HG02571 (cell line): ENCODE results near the gene CHD9.
"Not testable (repeated sequence)": the region's sequence is repeated elsewhere in the genome, so short reads cannot be mapped to it uniquely, and the experiment has no call there.

ENCODE experiments used
- ATAC-seq: cut with Tn5 transposase; IDR thresholded peaks from one replicate; pipeline ENCODE4 v1.9.1; 2021; ENCODE audit warnings: mild to moderate bottlenecking, moderate library complexity; ENCODE audit not compliant: unreplicated experiment

CHD9 gene

DNA sequence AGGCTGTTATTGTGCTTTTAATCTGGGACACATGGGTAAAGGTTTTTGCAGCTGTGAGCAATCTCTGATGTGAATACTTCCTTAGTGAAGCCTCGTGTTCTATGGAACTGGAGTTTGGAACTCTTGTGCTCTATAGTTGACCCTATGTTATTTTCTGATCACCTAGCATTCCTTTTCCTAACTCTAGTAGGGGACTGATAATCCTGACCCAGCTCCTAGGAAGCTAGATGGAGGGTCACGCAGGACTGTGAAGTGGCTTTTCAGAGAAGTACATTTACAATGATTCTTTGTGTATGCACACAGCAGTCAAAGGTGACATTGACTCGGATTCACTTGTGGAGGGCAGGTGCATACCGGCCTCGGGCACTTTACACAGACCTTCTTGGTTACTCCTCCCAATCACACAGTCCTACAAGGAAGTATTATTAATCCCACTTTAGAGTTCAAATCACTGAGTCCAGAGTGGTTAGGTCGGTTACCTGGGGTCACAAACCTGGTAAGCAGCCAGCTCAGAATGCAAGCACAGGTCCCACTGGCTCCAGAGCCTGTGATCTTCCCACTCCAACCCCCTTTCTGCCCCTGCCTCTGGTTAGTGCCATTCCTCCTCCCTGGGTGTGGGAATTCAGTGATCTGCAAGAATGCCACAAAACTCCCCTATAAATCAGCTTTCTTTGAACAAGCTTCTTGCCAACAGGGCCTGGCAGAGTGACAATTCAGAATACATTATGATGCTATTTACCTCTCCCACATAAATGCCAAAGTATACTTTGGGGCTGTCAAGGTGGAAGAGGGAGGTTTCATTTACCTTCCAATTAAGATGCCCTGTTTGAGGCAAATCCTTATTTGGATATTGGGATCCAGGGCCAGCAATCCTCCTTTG lies 9.2 kb upstream of the CHD9 start:
- no peak for ATAC-seq

DNA sequence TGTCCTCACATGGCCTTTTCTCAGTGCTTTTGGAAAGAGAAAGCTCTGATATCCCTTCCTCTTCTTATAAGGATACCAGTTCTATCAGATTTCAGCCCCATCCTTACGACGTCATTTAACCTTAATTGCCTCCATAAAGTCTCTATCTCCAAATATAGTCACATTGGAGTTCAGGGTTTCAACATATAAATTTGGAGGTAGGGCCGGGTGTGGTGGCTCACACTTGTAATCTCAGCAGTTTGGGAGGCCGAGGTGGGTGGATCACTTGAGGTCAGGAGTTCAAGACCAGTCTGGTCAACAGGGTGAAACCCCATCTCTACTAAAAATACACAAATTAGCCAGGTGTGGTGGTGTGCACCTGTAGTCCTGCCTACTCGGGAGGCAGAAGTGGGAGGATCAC lies 7.3 kb upstream of the CHD9 start:
- not testable (repeated sequence) for ATAC-seq

DNA sequence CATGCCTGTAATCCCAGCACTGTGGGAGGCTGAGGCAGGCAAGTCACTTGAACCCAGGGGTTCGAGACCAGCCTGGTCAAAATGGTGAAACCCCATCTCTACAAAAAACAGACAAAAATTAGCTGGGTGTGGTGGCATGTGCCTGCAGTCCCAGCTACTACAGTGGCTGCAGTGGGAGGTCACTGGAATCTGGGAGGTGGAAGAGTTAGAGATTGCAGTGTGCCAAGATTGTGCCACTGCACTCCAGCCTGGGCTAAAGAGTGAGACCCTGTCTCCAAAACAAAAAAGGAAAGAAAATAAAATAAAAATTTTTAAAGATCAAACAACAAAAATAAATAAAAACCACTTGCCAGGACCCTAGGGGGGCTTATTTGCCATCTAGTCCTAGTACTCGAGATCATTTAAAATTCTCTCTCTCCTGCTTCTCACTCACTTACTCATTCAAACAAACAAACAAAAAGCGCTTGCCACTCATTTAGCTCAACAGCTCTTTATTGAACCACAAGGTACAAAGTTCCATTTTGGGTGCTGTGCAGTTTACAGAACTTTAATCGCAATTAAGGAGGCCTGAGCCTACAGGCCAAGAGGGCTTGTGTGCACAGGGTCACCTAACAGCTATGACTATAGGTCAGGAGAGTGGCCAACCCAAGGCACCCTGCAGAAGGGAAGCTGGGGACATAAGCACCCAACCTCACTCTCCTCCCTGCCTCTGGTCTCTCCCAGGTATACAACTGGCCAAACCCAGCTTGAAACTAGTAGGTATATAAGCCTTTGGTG lies 6.5 kb upstream of the CHD9 start:
- no peak for ATAC-seq

DNA sequence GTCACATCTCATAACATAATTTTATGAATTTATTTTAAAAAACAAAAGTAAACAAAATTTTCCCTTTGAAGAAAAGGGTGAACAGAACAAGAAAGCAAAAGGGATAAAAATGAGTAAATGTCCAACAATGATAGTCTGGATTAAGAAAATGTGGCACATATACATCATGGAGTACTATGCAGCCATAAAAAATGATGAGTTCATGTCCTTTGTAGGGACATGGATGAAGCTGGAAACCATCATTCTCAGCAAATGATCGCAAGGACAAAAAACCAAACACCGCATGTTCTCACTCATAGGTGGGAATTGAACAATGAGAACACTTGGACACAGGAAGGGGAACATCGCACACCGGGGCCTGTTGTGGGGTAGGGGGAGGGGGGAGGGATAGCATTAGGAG lies 3.5 kb upstream of the CHD9 start:
- not testable (repeated sequence) for ATAC-seq

DNA sequence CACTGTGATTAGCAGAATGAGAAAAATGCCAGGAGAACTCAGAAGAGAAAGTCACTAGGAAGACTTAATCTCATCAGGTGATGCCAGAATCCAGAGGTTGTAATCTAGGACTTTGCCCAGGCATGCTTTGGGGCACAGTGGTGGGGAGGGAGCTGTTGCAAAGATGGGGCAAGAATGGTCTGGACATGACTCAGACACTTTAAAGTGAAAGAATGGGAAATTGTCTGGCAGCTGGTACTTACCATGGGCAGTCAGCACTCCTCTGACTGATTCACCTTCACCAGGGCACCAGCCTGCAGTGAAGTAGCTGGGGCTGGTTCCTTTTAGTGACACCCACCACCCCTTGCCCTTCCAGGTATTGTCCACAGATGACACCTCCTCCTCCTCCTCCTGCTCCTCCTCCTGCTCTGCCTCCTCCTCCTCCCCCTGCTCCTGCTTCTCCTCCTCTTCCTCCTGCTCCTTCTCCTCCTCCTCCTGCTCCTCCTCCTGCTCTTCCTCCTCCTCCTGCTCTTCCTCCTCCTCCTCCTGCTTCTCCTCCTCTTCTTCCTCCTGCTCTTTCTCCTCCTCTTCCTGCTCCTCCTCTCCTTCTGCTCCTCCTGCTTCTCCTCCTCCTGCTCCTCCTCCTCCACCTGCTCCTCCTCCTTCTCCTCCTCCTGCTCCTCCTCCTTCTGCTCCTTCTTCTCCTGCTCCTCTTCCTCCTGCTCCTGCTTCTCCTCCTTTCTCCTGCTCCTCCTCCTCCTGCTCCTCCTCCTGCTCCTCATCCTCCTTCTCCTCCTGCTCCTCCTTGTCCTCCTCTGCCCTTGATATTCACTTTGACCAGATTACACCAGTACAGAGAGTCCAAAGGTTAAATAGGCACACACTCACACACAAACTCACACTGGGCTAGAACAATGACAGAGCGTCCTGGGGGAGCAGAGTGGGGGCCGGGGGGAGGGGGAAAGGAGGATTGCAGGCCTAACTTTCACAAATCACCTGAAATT lies 2.0 kb upstream of the CHD9 start, which contains the start of gene CHD9NB:
TSS of gene CHD9NB (minus strand) at position 379 of the 983 bp plus-strand sequence. CDS start 8,739 bp downstream, outside the sequence.
- ATAC-seq = no peak

DNA sequence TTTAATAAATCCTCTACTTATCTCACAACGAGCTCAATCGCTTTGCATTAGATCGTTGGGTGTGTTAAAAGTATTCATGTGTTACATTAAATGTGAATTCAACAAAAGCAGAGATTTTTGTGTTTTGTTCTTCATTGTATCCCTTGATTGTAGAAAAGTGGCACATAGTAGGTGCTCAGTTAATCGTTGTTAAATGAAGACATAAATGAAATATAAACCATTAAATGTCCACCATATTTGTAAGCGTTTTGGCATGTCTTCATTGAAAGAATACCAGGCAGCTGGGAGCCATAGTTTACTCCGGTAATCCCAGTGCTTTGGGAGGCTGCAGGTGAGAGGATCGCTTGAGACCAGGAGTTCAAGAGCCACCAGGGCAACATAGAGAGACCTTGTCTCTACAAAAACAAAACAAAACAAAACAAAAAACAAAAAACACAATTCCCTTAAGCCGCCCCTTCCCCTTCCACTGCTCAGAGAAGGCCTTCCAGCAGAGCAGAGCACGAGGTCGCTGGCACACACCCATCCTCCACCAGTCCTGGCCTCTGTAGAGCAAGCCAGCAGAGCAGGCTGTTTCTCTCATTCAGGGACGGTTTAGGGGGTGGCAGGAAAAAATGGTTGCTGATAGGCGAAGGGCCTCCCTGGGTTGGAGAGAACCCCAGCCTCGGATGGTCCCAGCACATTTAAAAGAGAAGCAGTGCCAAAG lies 673 bp upstream of the CHD9 start:
- ATAC-seq = peak; percentile 32

DNA sequence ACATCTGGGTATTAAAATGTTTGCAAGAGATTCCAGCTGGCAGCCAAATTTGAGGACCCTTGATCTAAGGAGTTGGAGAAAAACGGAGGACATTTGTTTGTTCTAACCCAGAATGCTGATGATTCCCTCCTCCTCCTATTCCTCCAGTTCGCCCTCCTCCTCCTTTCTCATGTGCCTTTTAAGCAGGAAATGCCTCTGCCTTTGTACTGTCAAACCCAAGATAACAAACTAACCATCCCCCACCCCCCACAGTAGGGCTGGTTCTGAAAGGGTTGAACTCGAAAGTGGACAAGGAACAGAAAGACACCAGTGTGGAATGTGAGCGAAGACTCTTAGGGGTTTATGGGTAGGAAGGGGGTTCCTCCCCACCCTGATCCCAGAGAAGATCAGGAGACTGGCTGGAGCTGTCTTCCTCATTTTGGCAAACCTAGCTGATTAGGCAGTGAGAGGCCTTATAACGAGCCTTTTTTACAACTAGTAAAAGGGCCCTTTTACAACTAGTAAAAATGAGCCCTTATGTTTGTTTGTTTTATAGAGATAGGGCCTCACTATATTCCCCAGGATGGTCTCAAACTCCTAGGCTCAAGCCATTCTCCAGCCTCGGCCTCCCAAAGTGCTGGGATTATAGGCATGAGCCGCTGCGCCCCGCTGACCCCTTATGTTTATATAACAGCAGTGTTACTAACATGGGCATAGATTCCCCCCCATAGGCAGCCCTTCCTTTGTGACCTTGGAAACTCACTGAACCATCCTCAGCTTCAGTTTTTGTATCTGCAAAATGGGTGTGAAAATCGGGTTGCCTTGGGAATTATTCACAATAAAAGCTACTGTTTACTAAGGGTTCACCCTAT lies 975 bp downstream of the CHD9 start:
- no peak for ATAC-seq

DNA sequence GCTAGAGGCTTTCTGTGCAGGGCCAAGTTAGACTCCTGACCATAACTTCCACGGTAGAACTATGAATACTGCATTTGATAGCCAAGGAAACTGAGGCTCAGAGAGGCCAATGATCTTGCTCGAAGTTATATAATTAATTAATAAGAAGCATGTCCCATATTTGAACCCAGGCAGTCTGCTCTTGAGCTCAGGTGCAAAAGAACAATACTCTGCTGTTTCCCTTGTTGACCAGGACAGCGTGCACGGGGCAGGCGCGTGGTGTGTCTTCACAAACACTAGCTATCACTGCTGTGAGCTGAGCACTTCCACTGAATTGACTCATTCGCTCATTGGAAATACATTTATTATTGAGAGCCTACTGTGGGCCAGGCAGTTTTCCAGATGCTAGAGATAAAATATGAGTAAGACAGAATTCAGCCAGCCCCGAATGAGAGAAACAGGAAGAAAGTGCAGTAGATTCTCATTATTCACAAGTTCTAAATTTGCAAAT lies 1.6 kb downstream of the CHD9 start:
- ATAC-seq = no peak

DNA sequence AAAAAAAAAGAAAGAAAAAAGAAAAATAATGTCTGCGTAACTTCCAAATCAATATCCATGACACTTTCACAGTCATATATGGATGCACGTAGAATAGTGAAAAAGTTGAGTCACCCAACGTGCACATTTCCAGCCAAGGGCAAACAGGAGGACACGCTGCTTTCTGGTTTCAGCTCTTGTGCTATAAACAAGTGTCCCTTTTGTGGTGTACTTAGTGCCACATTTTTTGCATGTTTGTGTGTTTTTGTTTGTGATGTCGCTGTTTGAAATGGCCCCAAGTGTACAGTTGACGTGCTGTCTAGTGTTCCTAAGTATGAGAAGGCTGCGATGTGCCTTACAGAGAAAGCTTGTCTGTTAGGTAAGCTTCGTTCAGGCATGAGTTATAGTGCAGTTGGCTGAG lies 2.9 kb downstream of the CHD9 start:
- no peak for ATAC-seq

DNA sequence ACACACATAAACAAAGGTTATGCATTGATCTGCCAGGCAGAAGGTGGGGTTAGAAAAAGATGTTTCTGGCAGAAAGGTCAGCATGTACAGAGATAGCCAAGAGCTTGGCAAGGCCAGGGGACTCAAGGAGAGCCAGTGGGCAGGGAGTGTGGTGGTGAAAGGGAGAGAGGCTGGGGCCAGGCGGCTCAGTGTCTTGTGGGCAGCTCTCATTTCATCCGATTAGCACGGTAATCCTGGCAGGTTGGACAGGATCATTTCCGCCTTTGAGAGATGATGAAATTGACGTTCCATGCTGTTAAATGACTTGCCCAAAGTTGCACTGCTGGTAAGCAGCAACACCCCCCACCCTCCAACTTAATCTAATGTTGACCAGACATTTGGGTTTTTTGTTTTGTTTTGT lies 3.6 kb downstream of the CHD9 start:
- ATAC-seq = no peak

DNA sequence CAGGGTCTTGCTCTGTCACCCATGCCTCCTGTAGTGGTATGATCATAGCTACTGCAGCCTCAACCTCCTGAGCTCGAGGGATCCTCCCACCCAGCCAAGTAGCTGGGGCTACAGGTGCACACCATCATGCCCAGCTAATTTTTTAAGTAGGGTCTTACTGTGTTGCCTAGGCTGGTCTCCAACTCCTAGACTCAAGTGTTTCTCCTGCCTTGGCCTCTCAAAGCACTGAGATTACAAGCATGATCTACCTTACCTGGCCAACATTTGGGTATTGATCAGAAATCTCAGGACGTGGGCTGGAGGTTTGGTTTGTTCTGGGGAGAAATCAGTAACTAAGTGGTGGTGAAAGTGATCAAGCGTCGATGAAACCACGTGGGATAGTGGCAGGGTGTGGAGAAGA lies 4.1 kb downstream of the CHD9 start:
- ATAC-seq = no peak

DNA sequence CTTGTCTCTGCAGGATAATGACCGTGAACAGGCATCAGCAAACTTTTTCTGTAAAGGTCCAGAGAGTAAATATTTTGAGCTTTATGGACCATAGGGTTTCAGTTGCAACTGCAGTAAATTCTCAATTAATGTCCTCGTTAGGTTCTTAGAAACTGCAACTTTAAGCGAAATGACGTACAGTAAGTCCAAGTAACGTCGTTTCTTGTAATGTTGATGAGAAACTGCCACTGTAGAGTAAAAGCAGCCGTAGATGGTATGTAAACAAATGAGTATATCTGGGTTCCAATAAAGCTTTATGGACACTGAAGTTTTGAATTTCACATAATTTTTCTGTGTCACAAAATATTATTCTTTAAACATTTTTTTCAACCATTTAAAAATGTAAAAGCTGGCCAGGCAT lies 4.9 kb downstream of the CHD9 start:
- ATAC-seq = no peak

DNA sequence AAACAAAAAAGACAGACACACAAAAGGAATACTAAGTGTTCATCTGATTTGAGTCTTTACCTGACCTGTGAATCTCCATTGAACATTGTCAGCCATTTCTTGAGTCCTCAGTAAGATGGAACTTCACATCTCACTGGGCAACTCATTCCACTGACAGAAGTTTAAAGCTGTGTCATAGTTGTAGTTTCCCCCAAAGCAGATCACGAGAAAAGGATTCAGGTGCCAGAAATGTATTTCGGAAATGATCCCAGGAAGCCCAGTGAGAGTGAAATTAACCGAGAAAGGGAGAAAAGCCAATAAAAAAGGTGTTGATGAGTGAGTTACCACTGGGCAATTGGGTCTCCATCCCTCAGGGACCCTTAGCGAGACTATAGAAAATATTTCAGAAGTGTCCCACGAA lies 6.5 kb downstream of the CHD9 start:
- ATAC-seq = no peak

DNA sequence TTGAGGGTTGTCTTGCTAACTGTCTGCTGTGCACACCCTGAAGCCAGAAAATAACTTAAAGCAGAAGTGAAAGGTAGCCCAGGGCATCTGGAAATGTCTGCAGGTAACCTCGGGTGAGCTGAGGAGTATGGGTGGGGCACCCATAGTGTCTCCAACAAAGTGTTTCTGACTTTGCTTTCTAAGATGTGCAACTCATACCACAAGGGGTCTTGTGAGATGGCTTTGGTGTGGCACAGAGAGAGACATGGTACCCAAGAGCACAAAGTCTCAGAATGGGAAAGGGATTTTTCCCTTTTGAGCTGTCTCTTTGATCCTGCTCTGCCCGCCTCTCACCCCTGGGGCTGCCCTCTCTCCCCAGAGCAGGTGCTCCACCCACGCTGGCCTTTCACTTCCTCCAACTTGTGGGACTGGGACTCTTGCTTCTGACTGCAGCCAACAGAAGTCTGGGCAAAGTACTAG lies 6.9 kb downstream of the CHD9 start:
- peak; percentile 85 for ATAC-seq

DNA sequence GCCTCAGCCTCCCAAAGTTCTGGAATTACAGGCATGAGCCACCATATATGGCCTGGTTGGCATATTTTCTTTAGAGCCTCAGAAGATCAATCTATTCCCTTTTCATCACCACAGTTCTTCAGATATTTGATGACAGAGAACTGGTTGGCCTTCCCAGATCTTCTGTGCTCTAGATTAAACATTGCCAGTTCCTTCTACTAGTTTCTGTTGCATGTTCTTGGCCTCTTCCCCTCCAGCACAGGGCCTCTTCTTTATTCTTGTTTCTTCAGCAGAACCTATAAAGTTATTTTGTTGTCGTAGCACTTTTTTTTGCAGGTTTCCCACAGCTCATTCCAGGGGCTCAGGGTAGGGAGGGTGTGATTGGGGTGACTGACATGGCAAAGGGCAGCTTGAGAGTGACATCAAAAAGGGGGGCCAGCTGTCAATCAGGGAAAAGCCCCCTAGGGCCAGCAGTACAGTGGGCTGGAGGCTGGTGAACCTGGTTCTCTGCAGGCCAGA lies 9.3 kb downstream of the CHD9 start:
- ATAC-seq = no peak

DNA sequence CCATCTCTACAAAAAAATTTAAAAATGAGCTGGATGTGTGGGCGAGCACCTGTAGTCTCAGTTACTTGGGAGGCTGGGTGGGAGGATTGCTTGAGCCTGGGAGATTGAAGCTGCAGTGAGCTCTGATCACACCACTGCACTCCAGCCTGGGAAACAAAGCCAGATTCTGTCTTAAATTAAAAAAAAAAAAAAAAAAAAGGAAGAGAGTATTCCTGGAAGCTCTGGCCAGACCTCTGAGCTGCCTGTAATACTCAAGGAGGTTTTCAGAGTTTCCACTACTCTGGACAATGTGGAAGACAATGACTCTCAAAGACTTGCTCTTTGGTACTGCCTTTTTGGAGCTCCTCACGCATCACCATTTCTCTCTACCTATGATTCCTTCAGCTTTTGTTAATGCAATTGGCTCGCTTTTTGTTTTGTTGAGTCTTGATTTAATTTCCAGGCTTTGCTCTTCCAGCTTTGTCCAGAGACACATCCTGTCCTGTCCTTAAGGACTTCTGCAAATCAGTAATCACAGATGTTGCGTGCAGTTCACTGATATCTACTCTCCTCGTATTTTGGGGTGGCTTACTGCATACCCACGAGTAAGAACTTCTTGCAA lies 10.8 kb downstream of the CHD9 start:
- ATAC-seq = no peak

DNA sequence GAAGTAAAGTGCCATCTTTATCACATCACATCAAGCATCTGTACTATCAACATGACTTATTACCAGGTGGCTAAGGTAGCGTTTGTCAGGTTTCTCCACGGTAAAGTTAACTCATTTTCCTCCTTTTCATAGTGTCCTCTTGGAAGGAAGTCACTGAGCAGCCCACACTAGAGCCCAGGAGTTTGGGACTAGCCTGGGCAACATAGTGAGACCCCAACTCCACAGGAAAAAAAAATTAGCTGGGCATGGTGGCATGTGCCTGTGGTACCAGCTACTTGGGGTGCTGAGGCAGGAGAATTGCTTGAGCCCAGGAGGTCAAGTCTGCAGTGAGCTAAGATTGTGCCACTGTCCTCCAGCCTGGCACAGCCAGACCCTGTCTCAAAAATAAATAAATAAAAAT lies 12.9 kb downstream of the CHD9 start:
- no peak for ATAC-seq

DNA sequence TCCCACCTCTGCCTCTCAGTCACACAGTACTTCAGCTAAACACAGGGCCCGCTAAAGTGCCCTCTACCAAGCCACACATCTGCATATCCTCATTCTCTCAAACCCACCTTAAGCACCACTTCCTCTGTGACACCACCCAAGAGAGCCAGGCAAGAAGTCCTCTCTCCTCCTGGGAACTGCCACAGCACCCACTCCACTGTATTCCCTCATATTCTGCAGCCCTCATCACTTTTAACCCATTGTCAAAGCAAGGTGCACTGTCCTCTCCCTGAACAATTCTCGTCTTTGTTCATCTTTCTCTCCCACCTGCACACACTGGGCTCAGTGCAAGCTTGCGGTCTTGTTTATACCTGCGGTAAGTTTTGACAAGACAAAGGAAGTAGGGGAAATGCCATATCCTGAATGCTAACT lies 13.6 kb downstream of the CHD9 start:
- ATAC-seq = peak; percentile 47
